SHP77 (cell line): ENCODE results near the gene NEU4.

ENCODE experiments used
- DNase-seq, 2 experiments: peaks; one replicate each; lab custom pipeline; 2025; lab: John Stamatoyannopoulos, UW

Gene NEU4

DNA sequence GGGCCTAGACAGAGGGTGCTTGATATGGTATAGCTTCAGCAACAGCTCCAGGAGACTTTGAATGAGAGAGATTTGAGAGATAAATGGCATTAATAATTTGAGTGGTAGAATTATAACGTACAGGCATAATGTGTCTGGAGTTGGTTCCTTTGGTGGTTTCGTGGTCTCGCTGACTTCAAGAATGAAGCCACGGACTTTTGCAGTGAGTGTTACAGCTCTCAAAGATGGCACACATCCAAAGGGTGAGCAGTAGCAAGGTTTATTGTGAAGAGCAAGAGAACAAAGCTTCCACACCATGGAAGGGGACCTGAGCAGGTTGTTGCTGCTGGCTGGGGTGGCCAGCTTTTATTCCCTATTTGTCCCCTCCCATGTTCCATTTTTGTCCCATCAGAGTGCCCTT is 26.6 kb downstream of the NEU4 start:
- DNase-seq: no peak

DNA sequence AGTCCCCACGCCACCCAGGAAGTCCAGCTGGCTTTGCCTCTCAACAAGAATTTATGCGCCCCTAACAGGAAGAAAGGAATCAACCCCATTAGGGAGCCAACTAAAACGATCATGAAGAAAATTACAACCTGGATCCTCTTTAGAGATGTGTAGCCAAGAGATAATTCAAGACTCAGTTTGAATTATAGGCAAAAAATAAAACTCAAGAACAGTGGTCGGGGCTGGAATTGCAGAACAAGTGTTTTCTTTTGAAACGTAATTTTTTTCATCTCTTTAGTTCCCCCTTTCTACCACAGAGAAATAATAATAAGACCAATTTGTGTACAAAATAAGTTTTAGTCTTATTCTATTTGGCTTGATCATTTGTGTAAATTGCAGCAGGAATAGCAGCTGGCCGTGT is 27.3 kb downstream of the NEU4 start:
- DNase-seq: no peak

DNA sequence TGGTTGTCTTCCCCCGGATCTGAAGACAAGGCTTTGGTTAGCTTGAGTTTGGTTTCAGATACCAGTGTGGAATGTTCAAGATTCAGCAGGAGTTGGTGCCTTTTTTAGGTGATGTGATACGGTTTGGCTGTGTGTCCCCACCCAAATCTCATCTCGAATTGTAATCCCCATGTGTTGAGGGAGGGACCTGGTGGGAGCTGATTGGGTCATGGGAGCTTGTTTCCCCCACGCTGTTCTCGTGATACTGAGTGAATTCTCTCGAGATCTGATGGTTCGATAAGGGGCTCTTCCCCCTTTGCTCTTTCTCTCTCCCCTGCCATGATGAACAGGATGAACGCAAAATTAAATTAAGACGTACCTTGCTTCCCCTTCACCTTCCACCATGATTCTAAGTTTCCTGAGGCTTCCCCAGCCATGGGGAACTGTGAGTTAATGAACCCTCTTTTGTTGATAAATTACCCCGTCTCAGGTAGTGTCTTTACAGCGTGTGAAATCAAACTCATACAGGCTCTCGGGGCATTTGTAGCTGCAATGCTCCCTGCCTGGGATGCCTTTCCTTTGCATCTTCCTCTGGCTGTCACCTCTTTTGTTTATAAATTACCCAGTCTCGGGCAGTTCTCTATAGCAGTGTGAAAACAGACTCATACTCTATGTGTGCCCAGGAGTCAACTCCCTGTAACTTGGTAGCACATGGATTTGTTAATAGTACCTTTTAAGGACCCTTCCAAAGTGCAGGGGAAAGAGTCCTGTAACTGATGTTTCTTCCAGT is 28.4 kb downstream of the NEU4 start:
- no peak for DNase-seq

DNA sequence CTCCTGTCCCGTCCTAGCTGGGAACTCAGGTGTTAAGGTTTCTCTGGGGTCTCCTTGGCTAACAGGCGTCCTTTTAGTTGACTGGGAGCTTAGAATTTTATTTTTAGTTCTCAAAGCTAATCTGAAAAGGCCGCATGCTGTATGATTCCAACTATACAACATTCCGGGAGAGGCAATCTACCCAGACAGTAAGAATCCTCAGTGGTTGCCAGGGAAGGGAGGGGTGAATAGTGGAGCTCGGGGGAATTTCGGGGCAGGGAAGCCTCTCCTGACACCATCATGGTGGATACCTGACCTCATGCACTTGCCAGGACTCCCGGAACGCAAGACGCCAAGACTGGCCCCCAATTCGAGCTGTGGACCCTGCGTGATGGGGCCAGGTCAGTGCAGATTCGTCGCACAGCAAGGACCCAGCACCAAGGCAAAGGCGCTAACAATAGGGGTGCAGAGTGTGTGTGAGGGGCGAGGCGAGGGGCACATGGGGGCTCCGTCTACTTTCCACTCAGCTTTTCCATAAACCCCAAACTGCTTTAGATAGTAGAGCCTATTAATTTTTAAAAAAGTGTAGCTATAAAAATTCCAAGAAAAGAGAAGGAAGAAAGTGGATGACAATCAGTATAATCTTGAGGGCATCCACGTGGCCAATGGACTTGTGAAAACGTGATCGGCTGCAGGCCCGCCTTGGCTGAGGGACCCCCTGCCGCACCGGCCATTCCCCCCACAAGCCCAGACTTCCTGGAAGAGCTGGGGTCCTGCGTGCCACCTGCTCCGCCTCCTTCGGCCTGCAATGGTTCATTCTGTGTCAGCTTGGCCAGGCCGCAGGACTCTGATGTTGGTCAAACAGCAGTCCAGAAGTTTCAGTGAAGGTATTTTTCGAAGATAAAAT is 32.4 kb downstream of the NEU4 start:
- no peak for DNase-seq

DNA sequence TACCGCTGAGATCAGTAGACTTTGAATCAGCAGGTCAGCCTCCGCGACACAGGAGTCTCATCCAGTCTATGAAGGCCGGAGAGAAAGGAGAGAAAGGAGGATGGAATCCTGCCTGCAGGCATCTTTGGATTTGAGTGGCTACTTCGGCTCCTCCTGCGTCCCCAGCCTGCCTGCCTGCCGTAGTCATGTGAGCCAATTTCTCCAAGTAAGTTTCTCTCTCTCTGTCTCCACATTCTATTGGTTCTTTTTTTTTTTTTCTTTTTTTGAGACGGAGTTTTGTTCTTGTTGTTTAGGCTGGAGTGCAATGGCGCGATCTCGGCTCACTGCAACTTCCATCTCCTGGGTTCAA is 33.0 kb downstream of the NEU4 start:
- no peak for DNase-seq

DNA sequence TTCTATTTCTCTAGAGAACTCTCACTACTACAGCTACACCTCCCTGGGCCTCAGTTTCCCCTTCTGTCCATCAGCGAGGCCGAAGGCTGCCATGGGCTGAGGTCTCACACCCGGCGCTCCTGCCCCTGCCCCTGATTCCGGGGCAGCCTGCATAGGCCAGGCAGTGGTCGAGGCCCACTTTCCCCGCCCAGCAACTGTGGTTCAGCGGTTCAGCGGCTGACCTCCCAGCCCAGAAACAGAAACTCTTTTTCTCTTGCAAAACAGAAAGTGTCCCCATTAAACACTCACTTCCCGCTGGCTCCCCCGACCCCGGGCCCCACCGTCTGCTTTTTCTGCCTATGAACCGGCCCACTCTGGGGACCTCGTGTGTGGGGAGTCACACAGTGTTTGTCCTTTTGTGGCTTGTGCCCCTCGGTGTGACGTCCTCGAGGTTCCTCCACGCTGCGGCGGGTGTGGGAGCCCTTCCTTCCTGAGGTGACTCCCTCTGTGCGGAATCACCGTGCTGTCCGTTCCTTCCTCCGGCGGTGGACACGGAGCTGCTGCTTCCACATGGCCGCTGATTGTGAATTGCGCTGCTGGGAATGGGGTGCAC is 33.7 kb downstream of the NEU4 start:
- DNase-seq: no peak

DNA sequence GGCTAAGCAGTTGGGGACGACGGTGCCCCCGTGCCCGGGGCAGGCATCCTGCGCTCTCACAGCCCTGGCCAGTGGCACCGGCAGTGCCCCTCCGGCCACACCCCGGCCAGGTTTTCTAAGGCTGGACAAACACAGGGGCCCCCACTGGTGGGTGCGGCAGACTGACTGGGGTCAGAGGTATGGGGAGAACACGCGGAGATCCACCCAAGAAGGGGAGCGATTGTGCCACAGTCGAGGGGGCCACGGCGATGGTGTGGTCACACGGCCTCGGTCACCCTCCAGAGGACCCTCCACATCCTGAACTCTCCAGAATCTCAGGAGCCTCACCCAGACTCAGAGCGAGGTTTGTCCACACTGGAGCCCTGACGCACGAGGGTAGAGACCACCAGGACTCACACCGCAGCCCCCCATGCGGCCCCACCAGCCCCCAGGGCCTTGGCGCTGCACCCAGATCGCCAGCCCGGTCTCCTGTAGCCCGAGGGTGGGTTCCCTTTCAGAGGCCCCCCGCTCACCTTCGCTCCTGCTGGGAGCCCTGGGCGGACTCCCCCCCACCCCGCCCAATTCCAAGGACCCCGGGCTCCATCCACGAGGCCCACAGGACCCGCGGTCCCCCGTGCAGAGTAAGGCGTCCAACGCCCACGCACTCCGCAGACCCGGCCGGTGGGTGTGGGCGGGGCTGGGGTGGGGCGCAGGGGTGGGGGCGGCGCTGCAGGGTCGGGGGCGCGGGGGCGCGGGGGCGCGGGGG is 34.5 kb downstream of the NEU4 start:
- DNase-seq: no peak

DNA sequence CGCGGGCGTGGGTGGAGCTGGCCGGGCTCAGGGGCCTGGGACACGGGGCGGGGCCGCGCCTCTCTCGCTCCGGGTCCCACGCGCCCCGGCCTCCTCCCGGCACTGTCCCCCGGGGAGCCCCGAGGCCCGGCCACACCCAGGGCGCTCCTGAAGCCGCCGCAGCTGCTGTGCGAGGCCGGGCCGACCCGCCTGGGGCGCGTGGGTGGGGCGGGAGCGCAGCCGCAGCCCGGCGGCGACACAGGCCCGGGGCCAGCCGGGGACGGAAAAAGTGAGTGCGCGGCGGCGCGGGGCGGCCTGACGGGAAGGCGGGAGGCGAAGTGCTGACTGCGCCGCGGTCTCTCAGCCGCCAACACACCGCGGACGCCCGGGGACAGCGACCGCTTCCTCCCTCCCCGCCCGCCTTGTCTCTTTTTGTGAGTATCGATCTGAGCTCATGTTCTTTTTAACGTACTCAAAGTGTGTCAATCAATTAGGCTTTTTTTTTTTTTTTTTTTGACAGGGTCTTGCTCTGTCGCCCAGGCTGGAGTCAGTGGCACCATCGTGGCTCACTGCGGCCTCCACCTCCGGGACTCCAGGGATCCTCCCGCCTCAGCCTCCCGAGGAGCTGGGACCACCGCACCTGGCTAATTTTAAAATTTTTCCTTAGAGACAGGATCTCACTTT is 35.2 kb downstream of the NEU4 start:
- no peak for DNase-seq

DNA sequence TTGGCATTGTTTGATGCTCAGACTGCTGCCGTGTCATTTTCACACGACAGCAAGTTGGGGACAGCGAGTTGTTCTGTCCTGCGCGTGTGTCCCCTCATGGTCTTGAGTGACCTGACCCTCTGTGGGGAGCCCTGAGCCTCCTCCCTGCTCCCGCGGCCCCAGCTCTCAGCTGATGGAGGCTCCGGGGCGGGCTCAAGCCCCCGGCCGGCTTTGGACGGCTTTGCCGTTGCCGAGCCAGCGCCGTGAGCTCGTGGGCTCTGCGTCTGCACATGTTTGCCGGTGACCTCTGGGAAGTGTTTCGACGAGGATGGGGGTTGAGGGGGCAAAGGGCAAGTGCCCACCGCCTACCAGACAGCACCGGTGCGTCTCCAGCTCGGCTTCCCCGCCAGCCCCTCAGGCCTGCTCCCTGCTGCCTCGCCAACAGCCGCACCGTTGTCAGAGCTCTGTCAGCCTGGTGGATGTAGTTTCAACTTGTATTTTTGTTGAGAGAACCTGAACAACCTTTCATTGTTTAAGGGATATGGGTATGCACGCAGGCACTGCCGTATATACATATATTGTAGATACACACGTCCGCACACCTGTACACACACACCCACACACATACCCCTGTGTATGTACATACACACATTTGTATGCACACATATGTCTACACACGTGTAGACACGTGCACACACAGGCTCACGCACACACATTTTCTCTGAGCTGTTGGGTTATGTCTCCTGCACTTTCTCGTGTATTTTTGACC is 36.0 kb downstream of the NEU4 start:
- no peak for DNase-seq

DNA sequence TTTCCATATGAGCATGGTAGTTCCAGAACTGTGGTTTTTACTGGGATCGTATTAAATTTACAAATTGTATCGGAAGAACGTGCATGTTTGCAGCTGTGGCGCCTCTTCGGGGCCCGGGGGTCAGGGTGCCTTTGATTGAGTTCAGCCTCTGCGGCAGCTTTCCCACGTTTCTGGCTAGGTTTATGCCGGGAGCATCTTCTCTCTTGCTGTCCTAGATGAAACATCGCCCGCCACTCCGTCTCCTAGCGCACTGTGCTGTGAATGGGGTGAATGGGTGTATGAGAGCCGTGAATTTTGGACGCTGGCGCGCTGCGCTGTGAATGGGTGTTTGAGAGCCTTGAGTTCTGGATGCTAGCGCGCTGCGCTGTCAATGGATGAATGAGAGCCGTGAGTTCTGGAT is 37.4 kb downstream of the NEU4 start:
- no peak for DNase-seq

DNA sequence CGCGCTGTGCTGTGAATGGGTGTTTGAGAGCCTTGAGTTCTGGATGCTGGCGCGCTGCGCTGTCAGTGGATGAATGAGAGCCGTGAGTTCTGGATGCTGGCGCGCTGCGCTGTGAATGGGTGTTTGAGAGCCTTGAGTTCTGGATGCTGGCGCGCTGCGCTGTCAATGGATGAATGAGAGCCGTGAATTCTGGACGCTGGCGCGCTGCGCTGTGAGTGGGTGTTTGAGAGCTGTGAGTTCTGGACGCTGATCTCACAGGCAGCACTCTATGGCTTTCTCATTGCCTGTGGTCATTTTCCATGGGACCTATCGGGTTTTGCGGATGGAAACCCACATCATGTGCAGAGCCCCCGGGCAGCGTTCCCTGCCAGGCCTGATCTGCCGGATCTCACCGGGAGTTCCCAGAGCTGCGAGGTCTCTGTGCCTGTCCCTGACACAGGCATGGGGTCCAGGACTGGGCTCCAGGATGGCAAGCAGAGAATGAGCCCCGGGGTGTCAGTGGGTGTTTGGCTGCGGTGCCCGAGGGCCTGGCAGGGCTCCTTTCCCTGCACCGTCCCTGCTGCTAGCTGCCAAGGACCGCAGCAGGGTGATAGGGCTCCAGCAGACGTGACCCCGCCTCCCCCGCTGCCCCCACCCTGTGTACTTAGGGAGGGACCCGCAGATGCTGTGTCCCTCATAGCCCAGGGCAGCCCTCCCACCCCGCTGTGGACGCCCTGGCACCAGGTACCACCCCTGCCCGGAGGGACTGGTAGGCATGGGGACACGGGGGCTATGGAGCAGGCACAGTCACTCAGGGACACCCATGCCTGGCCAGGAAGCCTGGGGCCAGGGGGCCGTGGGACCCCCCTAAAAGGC is 40.0 kb downstream of the NEU4 start:
- no peak for DNase-seq

DNA sequence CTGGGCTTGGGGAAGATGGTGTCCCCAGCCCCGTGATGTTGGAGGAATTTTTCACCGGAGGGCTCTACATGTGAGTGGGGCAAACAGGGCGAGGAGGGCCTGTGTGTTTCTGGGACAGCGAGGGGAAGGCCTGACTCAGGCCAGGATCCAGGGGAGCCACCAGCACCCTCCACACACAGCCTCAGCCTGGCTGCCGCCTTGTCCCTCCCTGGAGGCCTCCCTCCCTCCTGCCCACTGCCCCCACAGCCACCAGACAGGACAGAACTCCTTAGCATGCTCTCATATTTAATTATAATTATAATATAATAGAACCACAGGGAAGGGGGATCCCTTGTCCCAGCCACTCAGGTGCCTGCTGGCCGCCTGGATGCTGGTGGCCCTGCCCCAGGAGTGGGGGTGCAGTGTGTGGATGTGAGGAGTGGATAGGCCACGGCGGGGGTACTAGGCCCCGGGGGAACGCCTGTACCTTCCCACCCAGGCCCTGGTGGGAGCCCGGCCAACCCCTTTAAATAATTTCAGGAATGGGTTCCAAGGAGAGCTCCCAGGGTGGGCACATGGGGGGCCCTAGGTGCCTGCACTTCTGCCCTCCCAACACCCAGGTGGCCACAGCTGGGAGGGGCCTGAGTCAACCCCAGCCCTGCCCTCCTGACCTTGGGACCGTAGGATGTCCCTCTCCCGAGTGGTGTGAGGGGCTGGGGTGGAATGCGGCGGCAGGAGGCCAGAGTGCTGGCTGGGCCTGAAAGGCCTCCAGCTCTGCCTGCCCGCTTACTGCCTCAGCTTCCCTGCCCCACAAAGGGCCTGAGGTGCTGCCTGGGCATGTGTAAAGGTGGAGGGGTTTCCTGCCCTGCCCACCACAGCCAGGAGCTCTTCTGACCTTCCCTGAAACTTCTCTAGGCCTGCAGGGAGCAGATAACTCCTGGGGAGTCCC is 40.9 kb downstream of the NEU4 start:
- no peak for DNase-seq

DNA sequence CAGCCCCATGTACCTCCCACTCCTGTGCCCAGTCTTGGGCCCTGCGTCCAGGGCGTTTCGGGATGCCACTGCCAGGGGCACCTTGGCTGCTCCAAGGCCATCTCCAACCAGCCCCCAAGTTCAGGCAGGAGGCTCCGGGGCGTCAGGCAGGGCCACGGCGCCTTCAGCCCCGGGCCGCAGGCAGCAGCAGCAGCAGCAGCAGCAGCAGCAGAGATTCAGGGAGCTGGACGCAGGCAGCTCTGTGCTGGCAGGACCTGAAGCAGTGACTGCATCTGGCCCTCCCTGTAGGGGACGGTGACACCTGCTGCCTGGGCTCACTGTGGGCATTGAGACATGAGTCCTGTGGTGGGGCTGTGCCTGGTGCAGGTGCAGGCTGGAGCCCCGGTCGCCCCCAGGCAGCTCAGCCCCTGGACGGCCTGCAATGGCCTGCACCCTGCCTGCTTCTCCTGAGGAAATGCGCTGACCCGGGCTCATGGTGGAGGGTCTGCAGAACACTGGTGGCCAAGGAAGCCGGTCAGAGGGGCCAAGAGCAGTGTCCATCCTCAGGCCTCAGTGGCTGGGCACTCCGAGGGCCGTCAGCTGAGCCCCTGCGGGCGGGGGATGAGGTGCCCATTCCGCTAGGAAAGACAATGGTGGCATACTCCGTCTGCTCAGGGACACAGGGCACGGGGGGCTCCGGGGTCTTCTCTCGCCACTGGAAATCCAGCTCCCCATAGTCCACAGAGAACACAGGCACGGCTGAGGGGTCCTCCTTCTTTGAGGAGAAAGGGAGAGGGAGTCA is 41.7 kb downstream of the NEU4 start:
- no peak for DNase-seq

DNA sequence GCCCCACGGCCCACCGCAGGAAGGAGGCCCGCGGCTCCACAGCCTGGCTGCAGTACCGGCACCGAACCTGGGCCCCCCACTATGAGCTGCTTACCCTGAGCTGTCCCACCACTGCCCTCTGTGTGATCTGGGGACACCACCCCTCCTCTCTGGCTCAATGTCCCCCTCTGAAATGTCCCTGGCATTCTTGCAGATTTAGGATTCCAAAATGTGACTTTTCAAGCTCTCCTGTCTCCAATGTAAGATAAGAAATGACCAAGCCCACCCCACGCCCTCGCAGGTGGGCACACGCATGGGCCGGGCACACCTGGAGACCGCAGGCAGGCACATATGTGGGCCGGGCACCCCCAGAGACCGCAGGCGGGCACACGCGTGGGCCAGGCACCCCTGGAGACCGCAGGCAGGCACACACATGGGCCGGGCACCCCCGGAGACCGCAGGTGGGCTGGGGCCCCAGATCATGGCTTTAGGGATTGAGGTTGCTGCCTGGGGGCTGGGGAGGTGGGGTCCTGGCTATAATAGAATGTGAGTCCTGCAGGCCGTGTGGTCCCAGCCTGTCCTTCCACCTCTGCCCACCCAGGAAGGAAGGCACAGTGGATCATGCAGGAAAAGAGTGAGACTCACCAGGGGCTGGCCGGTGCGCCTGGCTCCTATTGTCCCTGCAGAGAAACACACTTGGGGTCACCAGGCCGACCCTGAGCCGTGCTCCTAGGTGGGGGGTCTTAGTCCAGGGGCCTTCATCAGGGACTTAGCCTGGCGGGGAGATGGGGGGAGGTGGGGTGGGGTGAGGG is 42.5 kb downstream of the NEU4 start:
- DNase-seq: no peak

DNA sequence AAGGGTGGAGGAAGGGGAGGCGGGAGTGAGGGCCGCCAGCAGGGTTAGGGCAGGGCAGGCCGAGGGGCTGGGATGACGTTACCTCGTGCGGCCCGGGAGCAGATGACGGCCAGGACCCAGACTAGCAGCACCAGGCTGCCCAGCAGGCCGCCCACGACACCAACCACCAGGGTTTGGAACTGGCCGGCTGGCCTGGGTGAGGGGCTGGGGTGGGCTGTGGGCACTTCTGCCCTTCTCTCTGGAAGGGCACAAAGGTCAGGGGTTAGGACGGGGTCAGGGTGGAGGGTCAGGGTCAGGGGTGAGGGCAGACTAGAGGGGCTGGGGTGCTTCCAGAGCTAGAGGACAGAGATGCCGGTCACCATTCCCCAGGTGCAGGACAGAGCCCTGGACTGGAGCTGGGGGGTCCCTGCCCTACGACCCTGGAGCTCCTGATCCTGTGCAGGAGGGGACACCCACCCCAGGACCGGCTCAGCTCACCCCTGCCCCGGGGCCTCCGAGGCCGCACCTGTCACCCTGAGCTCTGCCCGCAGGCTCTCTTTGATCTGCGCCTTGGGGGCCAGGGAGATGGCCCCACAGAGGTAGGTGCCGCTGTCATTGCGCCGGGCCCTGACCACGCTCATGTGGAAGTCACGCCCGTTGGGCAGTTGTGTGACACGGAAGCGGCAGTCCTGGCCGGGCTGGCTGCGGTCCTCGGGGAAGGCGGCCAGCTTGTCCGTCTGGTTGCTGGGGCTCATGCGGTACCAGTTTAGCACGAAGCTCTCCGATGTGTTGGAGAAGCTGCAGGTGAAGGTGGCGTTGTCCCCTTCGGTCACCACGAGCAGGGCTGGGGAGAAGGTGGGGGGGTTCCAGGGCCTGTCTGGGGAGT is 43.4 kb downstream of the NEU4 start:
- no peak for DNase-seq

DNA sequence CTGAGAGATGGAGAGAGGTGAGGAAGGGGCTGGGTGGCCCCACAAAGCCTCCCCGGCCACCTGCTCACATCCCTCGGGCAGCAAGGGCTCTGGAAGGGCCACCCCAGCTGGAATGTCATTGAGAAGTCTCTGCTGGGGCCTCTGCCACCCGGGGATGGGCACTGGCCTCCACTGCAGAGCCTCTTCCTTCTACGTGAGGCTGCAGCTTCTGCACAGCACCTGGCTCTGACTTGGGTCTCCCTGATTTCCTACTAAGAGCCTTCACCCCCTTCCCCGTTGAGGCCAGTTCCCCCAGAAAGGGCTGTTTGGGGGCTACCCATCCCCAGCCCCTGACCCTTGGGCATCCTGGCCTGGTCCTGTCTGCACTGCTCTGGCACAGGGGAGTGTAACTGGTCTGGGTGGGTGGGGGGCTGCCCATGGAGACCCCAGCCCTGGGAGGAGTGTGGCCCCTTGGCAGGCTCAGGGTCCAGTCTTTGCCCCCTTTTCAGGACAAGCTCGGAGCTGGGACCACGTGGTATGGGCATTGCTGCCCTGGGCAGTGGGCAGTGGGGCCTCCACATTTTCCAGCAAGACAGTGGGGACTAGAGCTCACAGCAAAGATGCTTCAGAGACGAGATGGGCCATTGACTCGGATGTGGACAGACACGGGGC is 44.1 kb downstream of the NEU4 start:
- no peak for DNase-seq
